ENCODE data around the gene PRR36. TPM values are rescaled to one million over a fixed set of nuclear protein-coding genes. Genes with fewer than 3 reads are reported as not detected.
"Not testable (repeated sequence)": the region's sequence is repeated elsewhere in the genome, so short reads cannot be mapped to it uniquely, and the experiment has no call there.

The PRR36 gene
- total RNA-seq, 1 donor: not detected

DNA sequence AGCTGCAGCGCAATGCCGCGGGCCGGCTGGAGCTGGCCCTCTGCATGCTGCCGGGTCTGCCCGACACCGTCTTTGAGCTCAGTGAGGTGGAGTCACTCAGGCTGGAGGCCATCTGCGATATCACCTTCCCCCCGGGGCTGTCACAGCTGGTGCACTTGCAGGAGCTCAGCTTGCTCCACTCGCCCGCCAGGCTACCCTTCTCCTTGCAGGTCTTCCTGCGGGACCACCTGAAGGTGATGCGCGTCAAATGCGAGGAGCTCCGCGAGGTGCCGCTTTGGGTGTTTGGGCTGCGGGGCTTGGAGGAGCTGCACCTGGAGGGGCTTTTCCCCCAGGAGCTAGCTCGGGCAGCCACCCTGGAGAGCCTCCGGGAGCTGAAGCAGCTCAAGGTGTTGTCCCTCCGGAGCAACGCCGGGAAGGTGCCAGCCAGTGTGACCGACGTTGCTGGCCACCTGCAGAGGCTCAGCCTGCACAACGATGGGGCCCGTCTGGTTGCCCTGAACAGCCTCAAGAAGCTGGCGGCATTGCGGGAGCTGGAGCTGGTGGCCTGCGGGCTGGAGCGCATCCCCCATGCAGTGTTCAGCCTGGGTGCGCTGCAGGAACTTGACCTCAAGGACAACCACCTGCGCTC lies 25.7 kb upstream of the PRR36 start:
- no peak for DNase-seq (ENCODE audit: low read depth)
- no peak overlapping the region for H3K4me3 ChIP-seq (ENCODE audit: low read depth, low read length)
- TF ChIP-seq, protein P1, sequence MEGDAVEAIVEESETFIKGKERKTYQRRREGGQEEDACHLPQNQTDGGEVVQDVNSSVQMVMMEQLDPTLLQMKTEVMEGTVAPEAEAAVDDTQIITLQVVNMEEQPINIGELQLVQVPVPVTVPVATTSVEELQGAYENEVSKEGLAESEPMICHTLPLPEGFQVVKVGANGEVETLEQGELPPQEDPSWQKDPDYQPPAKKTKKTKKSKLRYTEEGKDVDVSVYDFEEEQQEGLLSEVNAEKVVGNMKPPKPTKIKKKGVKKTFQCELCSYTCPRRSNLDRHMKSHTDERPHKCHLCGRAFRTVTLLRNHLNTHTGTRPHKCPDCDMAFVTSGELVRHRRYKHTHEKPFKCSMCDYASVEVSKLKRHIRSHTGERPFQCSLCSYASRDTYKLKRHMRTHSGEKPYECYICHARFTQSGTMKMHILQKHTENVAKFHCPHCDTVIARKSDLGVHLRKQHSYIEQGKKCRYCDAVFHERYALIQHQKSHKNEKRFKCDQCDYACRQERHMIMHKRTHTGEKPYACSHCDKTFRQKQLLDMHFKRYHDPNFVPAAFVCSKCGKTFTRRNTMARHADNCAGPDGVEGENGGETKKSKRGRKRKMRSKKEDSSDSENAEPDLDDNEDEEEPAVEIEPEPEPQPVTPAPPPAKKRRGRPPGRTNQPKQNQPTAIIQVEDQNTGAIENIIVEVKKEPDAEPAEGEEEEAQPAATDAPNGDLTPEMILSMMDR (IDR thresholded peaks at IDR 0.05; ENCODE audit: insufficient read depth, low read depth, low read length): no peak

DNA sequence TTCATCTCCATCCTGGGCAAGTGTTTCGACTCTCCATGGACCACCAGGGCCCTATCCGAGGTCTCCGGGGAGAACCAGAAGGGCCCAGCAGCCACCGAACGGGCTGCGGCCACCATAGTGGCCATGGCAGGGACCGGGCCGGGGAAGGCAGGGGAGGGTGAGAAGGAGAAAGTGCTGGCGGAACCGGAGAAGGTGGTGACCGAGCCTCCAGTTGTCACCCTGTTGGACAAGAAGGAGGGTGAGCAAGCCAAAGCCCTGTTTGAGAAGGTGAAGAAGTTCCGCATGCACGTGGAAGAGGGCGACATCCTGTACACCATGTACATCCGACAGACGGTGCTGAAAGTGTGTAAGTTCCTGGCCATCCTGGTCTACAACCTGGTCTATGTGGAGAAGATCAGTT lies 24.8 kb upstream of the PRR36 start:
- TF ChIP-seq, protein P1 (IDR thresholded peaks at IDR 0.05; ENCODE audit: insufficient read depth, low read depth, low read length): no peak
- H3K4me3 ChIP-seq (ENCODE audit: low read depth, low read length): no peak overlapping the region
- no peak for DNase-seq (ENCODE audit: low read depth)

DNA sequence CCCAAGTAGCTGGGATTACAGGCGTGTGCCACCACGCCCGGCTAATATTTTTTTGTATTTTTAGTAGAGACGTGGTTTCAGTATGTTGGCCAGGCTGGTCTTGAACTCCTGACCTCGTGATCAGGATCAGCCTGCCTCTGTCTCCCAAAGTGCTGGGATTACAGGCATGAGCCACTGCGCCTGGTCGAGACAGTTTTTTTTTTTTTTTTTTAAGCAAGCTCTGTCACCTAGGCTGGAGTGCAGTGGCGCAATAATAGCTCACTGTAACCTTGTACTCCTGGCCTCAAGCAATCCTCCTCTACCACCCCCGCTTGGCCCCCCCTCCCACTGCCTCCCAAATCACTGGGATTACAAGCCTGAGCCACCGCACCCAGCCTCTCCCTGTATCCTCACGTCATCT lies 23.1 kb upstream of the PRR36 start:
- TF ChIP-seq, protein P1 (IDR thresholded peaks at IDR 0.05; ENCODE audit: insufficient read depth, low read depth, low read length): no peak
- H3K4me3 ChIP-seq (ENCODE audit: low read depth, low read length): no peak overlapping the region
- DNase-seq (ENCODE audit: low read depth): peak; percentile 16

DNA sequence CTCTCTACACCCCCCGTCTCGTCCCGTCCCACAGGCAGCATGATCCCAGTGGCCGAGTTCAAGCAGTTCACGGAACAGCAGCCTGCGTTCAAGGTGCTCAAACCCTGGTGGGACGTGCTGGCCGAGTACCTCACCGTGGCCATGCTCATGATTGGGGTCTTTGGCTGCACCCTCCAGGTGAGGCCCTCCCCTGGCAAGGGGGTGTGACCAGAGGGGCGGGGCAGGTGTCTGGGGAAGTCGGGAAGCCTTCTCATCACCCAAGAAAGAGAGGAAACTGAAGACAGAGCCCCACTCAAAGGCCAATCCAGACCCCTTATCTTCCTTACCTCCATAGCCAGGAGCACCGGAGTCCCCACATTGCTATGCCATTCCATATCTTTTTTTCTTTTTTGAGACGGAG lies 21.4 kb upstream of the PRR36 start:
- no peak overlapping the region for H3K4me3 ChIP-seq (ENCODE audit: low read depth, low read length)
- DNase-seq (ENCODE audit: low read depth): no peak
- TF ChIP-seq, protein P1 (IDR thresholded peaks at IDR 0.05; ENCODE audit: insufficient read depth, low read depth, low read length): no peak

DNA sequence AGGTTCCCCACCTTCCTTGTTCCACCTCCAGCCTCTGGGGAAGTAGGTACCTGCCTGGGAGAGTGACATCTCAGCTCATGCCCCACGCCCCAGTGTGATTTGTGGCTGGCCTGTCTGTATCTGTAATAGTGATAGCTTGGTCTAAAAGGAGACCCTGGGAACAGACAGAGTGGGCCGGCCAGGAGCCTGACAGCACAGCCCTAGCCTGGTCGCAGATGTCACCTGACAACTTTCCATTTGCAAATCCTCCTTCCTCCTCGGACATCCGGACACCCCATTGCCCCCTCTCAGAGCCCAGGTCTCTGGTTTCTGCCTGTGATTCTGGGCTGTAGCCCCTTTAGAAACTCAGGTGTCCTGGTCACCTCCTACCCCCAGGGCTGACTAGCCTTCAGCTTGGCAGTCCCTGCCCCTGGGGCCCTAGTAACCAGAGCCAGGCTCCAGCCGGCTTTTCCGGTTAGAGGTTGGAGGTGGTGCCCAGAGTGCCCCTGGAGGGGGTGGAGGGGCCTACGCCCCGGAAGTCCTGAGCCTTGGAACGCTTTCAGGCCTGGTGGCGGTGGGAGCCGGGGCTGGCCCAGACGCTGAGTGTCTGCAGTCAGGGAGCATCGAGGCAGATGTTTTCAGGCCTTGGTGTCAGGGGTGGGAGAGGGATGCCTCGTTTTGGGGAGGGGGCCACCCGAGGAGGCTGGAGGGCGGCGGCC lies 20.6 kb upstream of the PRR36 start:
- no peak for DNase-seq (ENCODE audit: low read depth)
- H3K4me3 ChIP-seq (ENCODE audit: low read depth, low read length): no peak overlapping the region
- TF ChIP-seq, protein P1 (IDR thresholded peaks at IDR 0.05; ENCODE audit: insufficient read depth, low read depth, low read length): no peak

DNA sequence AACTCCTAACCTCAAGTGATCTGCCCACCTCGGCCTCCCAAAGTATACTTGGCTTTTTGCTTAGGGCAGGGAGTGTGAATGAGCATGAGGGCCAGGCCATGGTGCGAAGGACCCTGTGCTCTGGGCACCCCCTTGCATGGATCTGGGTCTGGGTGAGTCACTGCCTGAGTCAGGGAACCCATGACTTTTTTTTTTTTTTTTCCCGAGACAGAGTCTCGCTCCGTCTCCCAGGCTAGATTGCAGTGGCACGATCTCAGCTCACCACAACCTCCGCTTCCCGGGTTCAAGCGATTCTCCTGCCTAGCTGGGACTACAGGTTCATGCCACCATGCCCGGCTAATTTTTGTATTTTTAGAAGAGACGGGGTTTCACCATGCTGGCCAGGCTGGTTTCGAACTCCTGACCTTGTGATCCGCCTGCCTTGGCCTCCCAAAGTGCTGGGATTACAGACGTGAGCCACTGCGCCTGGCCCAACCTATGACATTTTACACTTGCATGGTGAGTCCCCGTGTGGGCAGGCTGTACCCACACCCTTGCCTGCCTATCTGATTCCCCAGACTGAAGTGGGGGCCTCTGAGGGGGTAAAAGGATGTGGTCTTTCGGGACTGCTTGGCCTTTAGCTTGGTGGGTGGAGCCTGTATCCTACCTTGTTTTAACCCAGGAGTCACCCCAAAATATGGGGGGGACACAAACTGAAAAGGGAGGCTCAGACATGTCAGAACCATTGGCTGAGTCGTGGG lies 19.3 kb upstream of the PRR36 start:
- DNase-seq (ENCODE audit: low read depth): peak; percentile 56
- H3K4me3 ChIP-seq (ENCODE audit: low read depth, low read length): not testable (repeated sequence)

DNA sequence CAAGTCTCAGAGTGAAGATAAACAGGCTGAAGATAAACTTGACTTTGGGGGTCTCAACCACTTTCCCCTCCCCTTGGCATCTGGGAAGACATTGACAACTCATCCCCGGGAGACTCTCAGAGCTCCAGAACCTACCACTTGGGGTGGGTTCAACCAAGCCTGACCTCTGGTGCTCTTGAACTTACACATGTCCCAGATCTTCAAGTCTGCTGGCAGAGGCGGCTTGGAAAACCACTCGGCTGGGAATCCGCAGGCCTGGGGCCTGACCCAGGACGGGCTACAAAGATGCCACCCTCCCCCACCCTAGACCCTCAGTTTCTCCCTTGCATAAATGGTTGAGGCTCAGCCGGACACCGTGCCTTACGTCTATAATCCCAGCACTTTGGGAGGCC lies 14.6 kb upstream of the PRR36 start:
- TF ChIP-seq, protein P1 (IDR thresholded peaks at IDR 0.05; ENCODE audit: insufficient read depth, low read depth, low read length): no peak
- peak overlapping the region; percentile 73 for H3K4me3 ChIP-seq (ENCODE audit: low read depth, low read length)
- no peak for DNase-seq (ENCODE audit: low read depth)
